T-helper 2 cell treated with Interferon-gamma antibody and Interleukin-4, amounts not matched to agents 5 μg/mL and 100 μg/mL, for 36 hours (primary cell): Measurements from ENCODE around the gene ZNF853.
A peak's percentile ranks its signal among the peaks of the same experiment; 100 is the strongest.
"Not testable (repeated sequence)": the region's sequence is repeated elsewhere in the genome, so short reads cannot be mapped to it uniquely, and the experiment has no call there.

Experiments
- DNase-seq: peaks from one replicate; pipeline ENCODE4 v3.0.0; 2021; ENCODE audit warnings: low spot score
- H3K27ac Mint-ChIP-seq: one replicate; pipeline ENCODE4 v1.8.0; 2021; ENCODE audit warnings: mild to moderate bottlenecking, mixed read lengths
- H3K27me3 Mint-ChIP-seq: one replicate; pipeline ENCODE4 v1.8.0; 2021; ENCODE audit warnings: low read depth, mixed read lengths
- H3K36me3 Mint-ChIP-seq: one replicate; pipeline ENCODE4 v1.8.0; 2021; ENCODE audit warnings: low read depth, mixed read lengths
- H3K4me1 Mint-ChIP-seq: one replicate; pipeline ENCODE4 v1.8.0; 2021; ENCODE audit warnings: low read depth, mixed read lengths
- H3K4me3 Mint-ChIP-seq: one replicate; pipeline ENCODE4 v1.8.0; 2022; ENCODE audit warnings: mild to moderate bottlenecking, moderate library complexity, mixed read lengths
- H3K9me3 Mint-ChIP-seq: one replicate; pipeline ENCODE4 v1.8.0; 2021; ENCODE audit warnings: mixed read lengths

ZNF853 gene

GRCh38 chr7:6616854-6617643 is 1.6 kb downstream of the ZNF853 start:
- DNase-seq: no peak
- Mint-ChIP-seq H3K4me1 (peaks cover 15% of the 10 kb centered on the region), H3K27me3 (peaks cover 49% of the 10 kb centered on the region), H3K27ac (no peak overlapping the region), H3K9me3 (no peaks in the 10 kb centered on the region), H3K36me3 (peaks cover 2% of the 10 kb centered on the region), H3K4me3 (no peak overlapping the region)

GRCh38 chr7:6618621-6619020 is 3.2 kb downstream of the ZNF853 start:
- Mint-ChIP-seq H3K27me3 (peaks cover 43% of the 10 kb centered on the region), H3K27ac (no peak overlapping the region), H3K4me3 (no peak overlapping the region), H3K36me3 (peaks cover 2% of the 10 kb centered on the region), H3K9me3 (no peaks in the 10 kb centered on the region), H3K4me1 (peaks cover 15% of the 10 kb centered on the region)
- DNase-seq: no peak

- Mint-ChIP-seq H3K36me3 (no peaks in the 10 kb centered on the region), H3K9me3 (no peaks in the 10 kb centered on the region), H3K4me3 (no peak overlapping the region), H3K4me1 (peaks cover 20% of the 10 kb centered on the region), H3K27ac (no peak overlapping the region), H3K27me3 (peaks cover 32% of the 10 kb centered on the region)
- no peak for DNase-seq
Observed at GRCh38 chr7:6619961-6620360, 4.6 kb downstream of the ZNF853 start.

- no peaks in the 10 kb centered on the region for H3K36me3 Mint-ChIP-seq
- no peak overlapping the region for H3K27ac Mint-ChIP-seq
- H3K4me3 Mint-ChIP-seq: no peak overlapping the region
- peaks cover 20% of the 10 kb centered on the region for H3K4me1 Mint-ChIP-seq
- peaks cover 25% of the 10 kb centered on the region for H3K27me3 Mint-ChIP-seq
- DNase-seq: no peak
- no peaks in the 10 kb centered on the region for H3K9me3 Mint-ChIP-seq
Observed at GRCh38 chr7:6621195-6622133, 6.1 kb downstream of the ZNF853 start.

- no peak overlapping the region for H3K4me3 Mint-ChIP-seq
- H3K4me1 Mint-ChIP-seq: peaks cover 20% of the 10 kb centered on the region
- H3K36me3 Mint-ChIP-seq: no peaks in the 10 kb centered on the region
Observed at GRCh38 chr7:6622134-6622710, 6.8 kb downstream of the ZNF853 start.

GRCh38 chr7:6623589-6624245 is 8.3 kb downstream of the ZNF853 start:
- peaks cover 9% of the 10 kb centered on the region for H3K27me3 Mint-ChIP-seq
- H3K27ac Mint-ChIP-seq: peak overlapping the region; percentile 67
- H3K4me1 Mint-ChIP-seq: peaks cover 20% of the 10 kb centered on the region
- no peaks in the 10 kb centered on the region for H3K36me3 Mint-ChIP-seq
- H3K4me3 Mint-ChIP-seq: peak overlapping the region; percentile 41
- H3K9me3 Mint-ChIP-seq: no peaks in the 10 kb centered on the region
- DNase-seq: no peak

More at GRCh38 chr7:6622134-6622710, 6.8 kb downstream of the ZNF853 start:
- no peak for DNase-seq
- Mint-ChIP-seq H3K9me3 (no peaks in the 10 kb centered on the region), H3K27me3 (peaks cover 22% of the 10 kb centered on the region), H3K27ac (no peak overlapping the region)

GRCh38 chr7:6624246-6624611 is 8.8 kb downstream of the ZNF853 start:
- peak overlapping the region; percentile 67 for H3K27ac Mint-ChIP-seq
- peaks cover 20% of the 10 kb centered on the region for H3K4me1 Mint-ChIP-seq
- peak overlapping the region; percentile 41 for H3K4me3 Mint-ChIP-seq
- no peak for DNase-seq
- H3K9me3 Mint-ChIP-seq: no peaks in the 10 kb centered on the region
- H3K36me3 Mint-ChIP-seq: no peaks in the 10 kb centered on the region
- peaks cover 9% of the 10 kb centered on the region for H3K27me3 Mint-ChIP-seq

- Mint-ChIP-seq H3K27me3 (no peaks in the 10 kb centered on the region), H3K4me3 (no peak overlapping the region), H3K9me3 (no peaks in the 10 kb centered on the region), H3K27ac (no peak overlapping the region), H3K36me3 (no peaks in the 10 kb centered on the region), H3K4me1 (peaks cover 8% of the 10 kb centered on the region)
- no peak for DNase-seq
Observed at GRCh38 chr7:6628045-6628444, 12.6 kb downstream of the ZNF853 start.

GRCh38 chr7:6630007-6630849 is 14.8 kb downstream of the ZNF853 start:
- Mint-ChIP-seq H3K27me3 (no peaks in the 10 kb centered on the region), H3K4me1 (no peaks in the 10 kb centered on the region), H3K9me3 (no peaks in the 10 kb centered on the region), H3K4me3 (no peak overlapping the region), H3K36me3 (no peaks in the 10 kb centered on the region), H3K27ac (no peak overlapping the region)
- DNase-seq: no peak

- H3K4me3 Mint-ChIP-seq: no peak overlapping the region
- no peaks in the 10 kb centered on the region for H3K4me1 Mint-ChIP-seq
- H3K36me3 Mint-ChIP-seq: no peaks in the 10 kb centered on the region
- no peak overlapping the region for H3K27ac Mint-ChIP-seq
- no peaks in the 10 kb centered on the region for H3K9me3 Mint-ChIP-seq
- no peak for DNase-seq
- no peaks in the 10 kb centered on the region for H3K27me3 Mint-ChIP-seq
Observed at GRCh38 chr7:6631605-6632004, 16.2 kb downstream of the ZNF853 start.

- Mint-ChIP-seq H3K4me3 (no peak overlapping the region), H3K9me3 (no peaks in the 10 kb centered on the region), H3K4me1 (peaks cover 10% of the 10 kb centered on the region), H3K27ac (no peak overlapping the region), H3K36me3 (peaks cover 9% of the 10 kb centered on the region), H3K27me3 (no peaks in the 10 kb centered on the region)
- DNase-seq: no peak
Observed at GRCh38 chr7:6634021-6634420, 18.6 kb downstream of the ZNF853 start.

GRCh38 chr7:6634971-6635370 is 19.6 kb downstream of the ZNF853 start:
- peaks cover 18% of the 10 kb centered on the region for H3K36me3 Mint-ChIP-seq

More at GRCh38 chr7:6634971-6635370, 19.6 kb downstream of the ZNF853 start:
- not testable (repeated sequence) for H3K9me3 Mint-ChIP-seq, DNase-seq, H3K27me3 Mint-ChIP-seq, H3K4me3 Mint-ChIP-seq, H3K27ac Mint-ChIP-seq
- H3K4me1 Mint-ChIP-seq: peaks cover 17% of the 10 kb centered on the region
